Neural progenitor cell (in vitro differentiated cells): Measurements from ENCODE around the gene SLC66A3. TPM values are rescaled to one million over a fixed set of nuclear protein-coding genes. Genes with fewer than 3 reads are reported as not detected.

Experiments used
- DNase-seq: peaks from one replicate; pipeline ENCODE4 v3.0.0-alpha.2; 2016; ENCODE audit warnings: low spot score
- H2AFZ ChIP-seq: fragments of 200-600 bp; sonication (generic); replicated peaks from 2 replicates; pipeline ENCODE4 v1.6.1; 2016; ENCODE audit warnings: antibody characterized with exemption
- H3F3A ChIP-seq: fragments of 200-600 bp; sonication (generic); 2 replicates; pipeline ENCODE4 v1.6.1; 2016; ENCODE audit warnings: antibody characterized with exemption, low read depth
- H3K27ac ChIP-seq: fragments of 200-600 bp; sonication (generic); 2 replicates; pipeline ENCODE4 v1.5.1; 2016; ENCODE audit warnings: mild to moderate bottlenecking
- H3K27me3 ChIP-seq: fragments of 200-600 bp; sonication (generic); 2 replicates; pipeline ENCODE4 v1.6.1; 2016; ENCODE audit warnings: mild to moderate bottlenecking, moderate library complexity
- H3K36me3 ChIP-seq: fragments of 200-600 bp; sonication (generic); 2 replicates; pipeline ENCODE4 v1.5.1; 2016
- H3K4me1 ChIP-seq: fragments of 200-600 bp; sonication (generic); 2 replicates; pipeline ENCODE4 v1.6.1; 2016; ENCODE audit warnings: mixed run types
- H3K4me2 ChIP-seq: fragments of 200-600 bp; sonication (generic); 2 replicates; pipeline ENCODE4 v1.6.1; 2016
- H3K4me3 ChIP-seq: fragments of 200-600 bp; sonication (generic); 2 replicates; pipeline ENCODE4 v1.5.1; 2016
- H3K79me2 ChIP-seq: fragments of 200-600 bp; sonication (generic); 2 replicates; pipeline ENCODE4 v1.6.1; 2016; ENCODE audit warnings: low read depth
- H3K9ac ChIP-seq: fragments of 200-600 bp; sonication (generic); 2 replicates; pipeline ENCODE4 v1.6.1; 2016
- H3K9me3 ChIP-seq: fragments of 200-600 bp; sonication (generic); 2 replicates; pipeline ENCODE4 v1.5.1; 2016; ENCODE audit warnings: low read depth
- H4K20me1 ChIP-seq: fragments of 200-600 bp; sonication (generic); 2 replicates; pipeline ENCODE4 v1.6.1; 2016; ENCODE audit warnings: low read depth
- H3K27ac Mint-ChIP-seq: 3 replicates; pipeline ENCODE4 v1.8.0; 2021; ENCODE audit warnings: mixed read lengths
- H3K27me3 Mint-ChIP-seq: 2 replicates; pipeline ENCODE4 v1.8.0; 2022; ENCODE audit warnings: low read depth, mild to moderate bottlenecking, inconsistent platforms, moderate library complexity, mixed read lengths; ENCODE audit not compliant: insufficient read depth
- H3K36me3 Mint-ChIP-seq: 3 replicates; pipeline ENCODE4 v1.8.0; 2021; ENCODE audit warnings: mixed read lengths
- H3K4me1 Mint-ChIP-seq: 3 replicates; pipeline ENCODE4 v1.8.0; 2021; ENCODE audit warnings: mixed read lengths
- H3K4me3 Mint-ChIP-seq: 3 replicates; pipeline ENCODE4 v1.8.0; 2021; ENCODE audit warnings: mild to moderate bottlenecking, moderate library complexity, mixed read lengths
- H3K9me3 Mint-ChIP-seq: 3 replicates; pipeline ENCODE4 v1.8.0; 2020; ENCODE audit warnings: mixed read lengths
- CTCF ChIP-seq: fragments of 200-600 bp; sonication (generic); IDR thresholded peaks from 2 replicates; pipeline ENCODE4 v1.5.1; 2017; ENCODE audit warnings: antibody characterized with exemption, mild to moderate bottlenecking
- EZH2 ChIP-seq: fragments of 200-600 bp; sonication (generic); IDR thresholded peaks from 2 replicates; pipeline ENCODE4 v1.6.1; 2017; ENCODE audit warnings: antibody characterized with exemption, mild to moderate bottlenecking, moderate library complexity
- EZH2phosphoT487 ChIP-seq: fragments of 200-600 bp; sonication (generic); IDR thresholded peaks from 2 replicates; pipeline ENCODE4 v1.6.1; 2017; ENCODE audit warnings: antibody characterized with exemption
- total RNA-seq: library from RNA; depleted of rRNA; stranded (reverse); fragments of >200 nt; gene quantifications from 2 replicates; pipeline ENCODE4 v1.2.3, GENCODE V29; 2015; ENCODE audit warnings: low replicate concordance

Gene SLC66A3
- total RNA-seq, 1 donor from 2014 or later, result 19.3 TPM

- Histone ChIP-seq H3K9ac (no peak overlapping the region), H3K4me3 (no peak overlapping the region), H3K27me3 (no peaks in the 10 kb centered on the region), H3K27ac (no peak overlapping the region), H2AFZ (no peak overlapping the region), H4K20me1 (no peaks in the 10 kb centered on the region), H3F3A (peaks cover 10% of the 10 kb centered on the region), H3K9me3 (no peaks in the 10 kb centered on the region), H3K4me1 (no peaks in the 10 kb centered on the region), H3K4me2 (no peak overlapping the region), H3K36me3 (no peaks in the 10 kb centered on the region), H3K79me2 (no peaks in the 10 kb centered on the region)
- no peak for DNase-seq
- no peak overlapping the region for H3K27ac Mint-ChIP-seq
- H3K9me3 Mint-ChIP-seq, result no peaks in the 10 kb centered on the region
- H3K36me3 Mint-ChIP-seq, result peaks cover 4% of the 10 kb centered on the region
- TF ChIP-seq CTCF (no peak), EZH2phosphoT487 (no peak)
- H3K27me3 Mint-ChIP-seq, result no peaks in the 10 kb centered on the region
- H3K4me1 Mint-ChIP-seq, result no peaks in the 10 kb centered on the region
- H3K4me3 Mint-ChIP-seq, result no peak overlapping the region
These were observed 27.7 kb downstream of the SLC66A3 start for GRCh38 chr2:11182951-11183350.

GRCh38 chr2:11186145-11186544 is 30.9 kb downstream of the SLC66A3 start:
- Histone ChIP-seq H2AFZ (no peak overlapping the region), H3K27me3 (no peaks in the 10 kb centered on the region), H3F3A (no peaks in the 10 kb centered on the region), H3K4me2 (no peak overlapping the region), H3K27ac (no peak overlapping the region), H4K20me1 (no peaks in the 10 kb centered on the region), H3K79me2 (no peaks in the 10 kb centered on the region), H3K9ac (no peak overlapping the region), H3K36me3 (no peaks in the 10 kb centered on the region), H3K4me3 (no peak overlapping the region), H3K9me3 (no peaks in the 10 kb centered on the region), H3K4me1 (no peaks in the 10 kb centered on the region)
- no peaks in the 10 kb centered on the region for H3K27me3 Mint-ChIP-seq
- H3K36me3 Mint-ChIP-seq, result peaks cover 18% of the 10 kb centered on the region
- H3K9me3 Mint-ChIP-seq, result no peaks in the 10 kb centered on the region
- H3K27ac Mint-ChIP-seq, result no peak overlapping the region
- no peak overlapping the region for H3K4me3 Mint-ChIP-seq
- DNase-seq, result no peak
- TF ChIP-seq EZH2phosphoT487 (no peak), EZH2 (no peak), CTCF (no peak)
- H3K4me1 Mint-ChIP-seq, result no peaks in the 10 kb centered on the region

GRCh38 chr2:11187083-11187619 is 31.9 kb downstream of the SLC66A3 start:
- Mint-ChIP-seq H3K36me3 (peaks cover 19% of the 10 kb centered on the region), H3K27me3 (no peaks in the 10 kb centered on the region), H3K27ac (no peak overlapping the region), H3K4me1 (no peaks in the 10 kb centered on the region), H3K9me3 (no peaks in the 10 kb centered on the region), H3K4me3 (no peak overlapping the region)
- Histone ChIP-seq H3K4me2 (no peak overlapping the region), H4K20me1 (no peaks in the 10 kb centered on the region), H3K9ac (no peak overlapping the region), H3K27me3 (no peaks in the 10 kb centered on the region), H3K27ac (no peak overlapping the region), H3K36me3 (no peaks in the 10 kb centered on the region), H3F3A (no peaks in the 10 kb centered on the region), H3K79me2 (no peaks in the 10 kb centered on the region), H3K9me3 (no peaks in the 10 kb centered on the region), H3K4me1 (no peaks in the 10 kb centered on the region), H2AFZ (no peak overlapping the region), H3K4me3 (no peak overlapping the region)
- no peak for TF ChIP-seq CTCF
- TF ChIP-seq EZH2, result no peak
- TF ChIP-seq EZH2phosphoT487, result no peak
- no peak for DNase-seq
